Sciatic nerve (tissue), 2 donors: Measurements from ENCODE around the gene SMIM22. TPM values are rescaled to one million over a fixed set of nuclear protein-coding genes. Genes with fewer than 3 reads are reported as not detected.

Source experiments
- ATAC-seq: fragments of 200-7000 bp; cut with Tn5 transposase; one replicate; pipeline ENCODE4 v1.9.1; 2020; ENCODE audit warnings: mild to moderate bottlenecking, moderate library complexity
- DNase-seq: peaks from one replicate; pipeline ENCODE4 v3.0.0-alpha.2; 2020; ENCODE audit warnings: low spot score
- intact Hi-C: fragments of 100-400 bp; cut with DNase I; formaldehyde crosslinking; loops from one replicate; pipeline ENCODE4 v1.14.2; 2022
- total RNA-seq: library from RNA; stranded (reverse); fragmentation: NEBNext Ultra II Directional; extraction: Animal tissue kit (Norgen Biotek cat#: 25700); gene quantifications from one replicate; pipeline ENCODE4 v1.2.1, GENCODE V29; 2021
- donor health status: DM: no; HTN: no; CAD: no.
- donor health status: DM: no; HTN: no; CAD: no.

The SMIM22 gene
- total RNA-seq, 1 donor from 2014 or later = not detected

DNA sequence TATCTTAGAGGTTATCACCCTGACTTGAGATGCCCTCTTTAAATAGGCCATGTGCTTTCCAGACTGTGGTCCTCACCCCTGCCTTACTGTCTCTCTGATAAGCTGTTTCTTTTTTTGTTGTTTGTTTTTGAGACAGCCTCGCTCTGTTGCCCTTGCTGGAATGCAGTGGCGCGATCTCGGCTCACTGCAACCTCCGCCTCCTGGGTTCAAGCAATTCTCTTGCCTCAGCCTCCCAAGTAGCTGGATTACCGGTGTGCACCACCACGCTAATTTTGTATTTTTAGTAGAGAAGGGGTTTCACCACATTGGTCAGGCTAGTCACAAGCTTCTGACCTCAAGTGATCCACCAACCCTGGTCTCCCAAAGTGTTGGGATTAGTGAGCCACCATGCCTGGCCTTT is 6.3 kb upstream of the SMIM22 start:
- ATAC-seq (no peak), DNase-seq (no peak)
- intact Hi-C loops = no loop called here

DNA sequence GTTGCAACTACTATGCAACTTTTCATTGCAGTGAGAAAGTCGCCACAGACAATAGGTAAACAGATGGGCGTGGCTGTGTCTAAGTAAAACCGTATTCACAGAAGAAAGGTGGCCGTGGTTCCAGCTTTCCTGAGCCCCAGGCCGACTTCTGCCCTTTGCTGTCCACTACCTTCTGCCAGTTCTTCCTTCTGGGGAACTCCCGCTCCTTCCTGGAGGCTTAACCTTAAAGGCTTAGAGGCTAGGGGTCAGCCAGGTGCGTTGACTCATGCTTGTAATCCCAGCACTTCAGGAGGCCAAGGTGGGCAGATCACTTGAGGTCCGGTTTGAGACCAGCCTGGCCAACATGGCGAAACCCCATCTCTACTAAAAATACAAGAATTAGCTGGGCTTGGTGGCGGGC is 4.9 kb upstream of the SMIM22 start:
- DNase-seq (no peak), ATAC-seq (no peak)
- intact Hi-C loops = no loop called here

GRCh38 chr16:4790871-4791270 is 4.3 kb upstream of the SMIM22 start:
- ATAC-seq = no peak
- intact Hi-C loops = no loop called here
- no peak for DNase-seq

GRCh38 chr16:4792951-4793513 is 2.1 kb upstream of the SMIM22 start:
- ATAC-seq = no peak
- intact Hi-C loops = no loop called here
- no peak for DNase-seq

GRCh38 chr16:4795828-4796572 is 831 bp downstream of the SMIM22 start:
- ATAC-seq (no peak), DNase-seq (no peak)
- intact Hi-C loops = no loop called here

DNA sequence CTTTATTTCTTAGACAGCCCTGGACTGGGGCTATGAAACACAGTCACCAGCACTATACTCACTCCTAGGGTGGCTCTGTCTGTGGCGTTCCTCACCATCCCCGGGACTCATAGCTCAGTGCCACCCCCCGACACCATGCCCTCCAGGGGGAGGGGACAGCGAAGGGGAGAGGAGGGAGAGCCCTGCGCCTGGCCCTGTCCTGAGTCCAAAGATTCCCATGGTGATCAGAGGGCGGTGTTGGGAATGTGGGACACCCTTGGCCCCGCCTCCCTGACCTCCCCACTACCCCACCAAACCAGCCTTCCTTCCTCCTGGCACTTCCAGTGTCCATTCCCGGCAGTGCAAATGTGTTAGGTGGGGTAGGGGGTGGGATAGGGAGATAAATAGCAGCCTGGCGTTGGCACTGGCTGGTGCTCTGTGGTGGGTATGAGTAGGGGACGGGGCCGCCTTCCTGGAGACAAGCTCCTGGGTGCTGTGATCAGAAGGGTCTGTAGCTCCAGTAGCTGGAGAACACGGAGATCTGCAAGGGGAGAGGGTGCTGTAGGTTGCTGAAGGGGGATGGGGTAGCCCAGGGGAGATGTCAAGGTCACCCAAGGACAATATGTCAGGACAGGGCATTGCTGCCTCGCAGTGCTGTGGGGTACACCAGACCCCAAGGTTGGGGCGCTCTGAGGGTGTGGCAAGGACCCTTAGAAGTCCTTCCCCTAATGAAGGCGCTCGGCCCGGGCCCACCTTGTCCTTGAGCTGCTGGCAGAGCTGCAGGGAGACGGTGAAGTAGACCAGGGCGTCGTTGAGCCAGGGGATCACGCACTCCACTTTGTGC is 2.0 kb downstream of the SMIM22 start:
- ATAC-seq (no peak), DNase-seq (no peak)
- intact Hi-C loops = no loop called here

DNA sequence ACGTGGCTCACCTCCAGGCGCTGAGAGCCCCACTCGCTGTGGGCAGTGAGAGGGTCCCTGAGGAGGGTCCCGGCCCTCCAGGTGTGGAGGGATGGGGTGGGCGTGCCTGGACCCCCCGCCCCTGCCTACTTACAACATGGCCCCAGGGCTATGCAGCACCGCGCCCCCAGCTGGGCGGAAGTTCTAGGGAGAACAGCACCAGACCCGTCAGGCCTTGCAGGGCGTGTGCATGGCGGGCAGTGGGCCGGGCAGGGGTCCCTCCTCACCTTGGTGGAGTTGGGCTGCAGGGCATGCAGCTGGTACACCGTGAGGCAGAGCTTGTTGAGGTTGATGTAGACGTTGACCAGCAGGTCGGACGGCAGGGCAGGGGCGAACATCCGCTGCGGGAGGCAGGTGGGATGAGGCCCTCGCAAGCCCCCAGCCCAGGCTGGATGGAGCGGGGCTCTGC is 2.7 kb downstream of the SMIM22 start:
- intact Hi-C loops = no loop called here
- DNase-seq (no peak), ATAC-seq (no peak)

- intact Hi-C loops = no loop called here
- no peak for ATAC-seq
- no peak for DNase-seq
Observed at GRCh38 chr16:4798456-4798855, 3.3 kb downstream of the SMIM22 start.

GRCh38 chr16:4799171-4799855 is 4.1 kb downstream of the SMIM22 start:
- no peak for ATAC-seq
- intact Hi-C loops = no loop called here
- no peak for DNase-seq

DNA sequence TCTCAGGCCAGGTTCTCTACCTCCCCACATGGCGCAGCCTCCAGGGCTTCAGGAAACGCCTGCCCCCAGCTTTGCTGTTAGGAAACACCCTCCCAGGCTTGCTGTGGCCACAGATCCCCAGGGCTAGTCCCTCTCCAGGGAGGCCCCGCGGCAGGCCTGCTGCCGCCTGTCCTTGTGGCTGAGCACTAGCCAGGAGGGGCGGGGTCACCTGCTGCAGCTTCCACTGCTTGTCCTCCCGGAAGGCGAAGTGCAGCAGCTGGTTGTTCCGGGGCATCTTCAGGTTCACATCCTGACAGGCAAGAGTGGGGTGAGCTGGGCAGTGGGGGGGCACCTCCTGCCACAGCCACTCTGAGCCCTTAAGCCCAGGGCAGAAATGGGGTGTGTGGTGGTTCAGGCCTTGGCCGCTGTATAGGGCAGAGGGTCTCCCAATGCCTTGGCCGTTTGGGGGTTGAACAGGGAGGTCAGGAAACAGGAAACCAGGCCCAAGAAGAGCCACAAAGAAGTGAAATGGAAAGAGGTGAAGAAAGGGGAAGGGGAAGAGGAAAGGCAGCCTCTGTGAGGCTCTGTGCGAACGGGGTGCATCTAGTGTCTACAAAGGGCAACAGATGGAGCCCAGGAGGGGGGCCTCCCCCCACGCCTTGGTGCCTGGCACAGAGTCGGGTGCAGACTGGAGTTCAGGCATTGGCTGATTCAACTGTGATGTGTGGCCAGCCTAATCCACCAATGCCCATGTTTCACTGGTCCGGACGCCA is 5.3 kb downstream of the SMIM22 start:
- ATAC-seq = no peak
- no peak for DNase-seq
- intact Hi-C loops = no loop called here

- ATAC-seq = no peak
- intact Hi-C loops = no loop called here
- DNase-seq = no peak
Observed at GRCh38 chr16:4801051-4801961, 6.1 kb downstream of the SMIM22 start.

DNA sequence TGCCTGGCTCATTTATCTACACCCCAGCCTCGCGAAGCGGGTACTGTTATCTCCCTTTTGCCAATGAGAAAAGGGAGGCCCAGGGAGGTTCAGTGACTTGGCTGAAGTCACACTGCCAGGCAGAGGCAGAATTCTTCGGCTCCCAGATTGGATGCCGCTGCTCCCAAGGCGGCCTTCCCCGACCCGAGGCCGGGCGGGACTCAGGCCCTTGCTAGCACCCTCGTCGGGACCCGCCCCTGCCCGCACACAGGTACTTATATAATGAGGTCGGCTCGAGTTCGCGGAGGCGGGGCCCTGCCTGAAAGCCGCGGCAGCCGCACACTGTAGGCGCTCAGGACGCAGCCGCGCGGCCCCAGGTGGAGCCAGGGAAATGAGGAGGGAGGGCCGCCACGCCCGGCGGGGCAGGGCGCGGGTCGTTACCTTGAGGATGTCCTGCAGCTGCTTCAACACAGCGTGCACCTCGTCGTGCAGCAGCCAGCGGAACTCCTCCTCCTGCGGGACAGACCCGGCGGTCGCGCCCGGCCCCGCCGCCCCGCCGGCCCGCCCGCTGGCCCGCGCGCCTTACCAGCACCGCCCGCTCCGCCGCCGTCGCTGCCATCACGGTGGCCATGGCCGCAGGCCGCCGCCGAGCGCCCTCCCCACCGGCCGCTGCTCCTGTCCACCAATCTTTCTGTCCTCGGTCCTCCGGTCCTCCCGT is 6.9 kb downstream of the SMIM22 start, which contains the start of gene ROGDI:
ROGDI (minus strand) TSS at position 672 of the 697 bp plus-strand sequence; CDS start at position 610, 62 bp downstream.
- DNase-seq = peak; percentile 80
- ATAC-seq = peak; percentile 56
- intact Hi-C loops = no loop called here

GRCh38 chr16:4802659-4803287 is 7.6 kb downstream of the SMIM22 start:
- DNase-seq (peak; percentile 95), ATAC-seq (peak; percentile 97)
- intact Hi-C loops = no loop called here

DNA sequence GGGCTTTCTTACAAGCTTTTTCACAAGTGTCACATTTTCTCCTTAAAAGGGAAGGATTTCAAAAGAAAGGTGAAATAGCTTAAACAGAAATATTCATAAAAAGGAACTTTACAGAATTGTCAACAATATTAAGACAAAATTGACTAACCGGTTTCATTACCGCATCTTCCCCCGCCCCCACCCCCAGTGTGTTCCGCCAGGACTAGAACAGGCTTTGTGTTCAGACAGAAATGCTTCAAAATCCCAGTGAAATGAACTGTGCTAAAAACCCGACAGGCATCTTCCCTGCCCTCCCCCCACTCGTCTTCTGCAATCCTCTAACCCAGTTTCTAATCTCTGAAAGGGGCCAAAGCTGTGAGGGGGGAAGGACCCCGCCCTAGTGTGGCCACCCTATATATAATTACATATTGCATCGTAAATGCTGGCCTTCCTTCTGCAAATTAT is 8.3 kb downstream of the SMIM22 start:
- intact Hi-C loops = no loop called here
- ATAC-seq = no peak
- no peak for DNase-seq

- no peak for DNase-seq
- no peak for ATAC-seq
- intact Hi-C loops = no loop called here
Observed at GRCh38 chr16:4803898-4804762, 9.0 kb downstream of the SMIM22 start.

DNA sequence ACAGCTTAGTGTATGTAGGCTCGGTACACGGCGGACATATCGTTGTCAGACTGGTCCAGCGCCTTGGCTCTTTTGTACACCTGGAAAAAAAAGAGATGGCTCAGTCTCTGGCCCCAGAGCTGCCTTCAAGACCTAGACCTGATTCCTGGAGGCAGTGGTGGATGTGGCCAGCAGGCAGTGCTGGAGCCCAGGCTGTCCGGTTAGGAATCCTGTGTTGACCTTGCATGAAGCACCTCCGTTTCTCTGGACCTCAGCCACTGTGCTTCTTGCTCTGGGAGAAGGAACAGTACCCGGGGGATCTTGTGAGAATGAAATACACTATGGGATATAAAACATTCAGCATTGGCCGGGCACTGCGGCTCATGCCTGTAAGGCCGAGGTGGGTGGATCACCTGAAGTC is 10.1 kb downstream of the SMIM22 start:
- DNase-seq (no peak), ATAC-seq (no peak)
- intact Hi-C loops = no loop called here
